Measurements from ENCODE around the gene RFXAP.

DNA sequence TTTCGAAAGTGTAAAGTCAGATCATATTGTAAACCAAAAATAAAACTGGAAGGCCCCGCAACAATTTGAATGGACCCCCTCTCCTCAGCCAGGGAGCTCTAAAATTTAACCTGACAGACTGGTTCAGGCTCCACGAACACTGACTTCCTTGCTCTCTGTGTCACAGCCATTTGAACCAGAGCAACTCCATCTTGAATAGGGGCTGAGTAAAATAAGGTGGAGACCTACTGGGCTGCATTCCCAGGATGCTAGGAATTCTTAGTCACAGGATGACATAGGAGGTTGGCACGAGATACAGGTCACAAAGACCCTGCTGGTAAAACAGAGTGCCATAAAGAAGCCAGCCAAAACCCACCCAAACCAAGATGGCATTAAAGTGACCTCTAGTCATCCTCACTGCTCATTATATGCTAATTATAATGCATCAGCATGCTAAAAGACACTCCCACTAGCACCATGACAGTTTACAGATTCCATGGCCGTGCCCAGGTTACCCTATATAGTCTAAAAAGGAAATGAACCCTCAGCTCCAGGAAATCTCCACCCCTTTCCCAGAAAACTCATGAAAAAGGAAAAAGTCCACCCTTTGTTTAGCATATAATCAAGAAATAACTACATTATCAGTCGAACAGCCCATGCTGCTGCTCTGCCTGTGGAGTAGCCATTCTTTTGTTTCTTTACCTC, 43.1 kb downstream of the RFXAP start:
- TF ChIP-seq, protein P1, sequence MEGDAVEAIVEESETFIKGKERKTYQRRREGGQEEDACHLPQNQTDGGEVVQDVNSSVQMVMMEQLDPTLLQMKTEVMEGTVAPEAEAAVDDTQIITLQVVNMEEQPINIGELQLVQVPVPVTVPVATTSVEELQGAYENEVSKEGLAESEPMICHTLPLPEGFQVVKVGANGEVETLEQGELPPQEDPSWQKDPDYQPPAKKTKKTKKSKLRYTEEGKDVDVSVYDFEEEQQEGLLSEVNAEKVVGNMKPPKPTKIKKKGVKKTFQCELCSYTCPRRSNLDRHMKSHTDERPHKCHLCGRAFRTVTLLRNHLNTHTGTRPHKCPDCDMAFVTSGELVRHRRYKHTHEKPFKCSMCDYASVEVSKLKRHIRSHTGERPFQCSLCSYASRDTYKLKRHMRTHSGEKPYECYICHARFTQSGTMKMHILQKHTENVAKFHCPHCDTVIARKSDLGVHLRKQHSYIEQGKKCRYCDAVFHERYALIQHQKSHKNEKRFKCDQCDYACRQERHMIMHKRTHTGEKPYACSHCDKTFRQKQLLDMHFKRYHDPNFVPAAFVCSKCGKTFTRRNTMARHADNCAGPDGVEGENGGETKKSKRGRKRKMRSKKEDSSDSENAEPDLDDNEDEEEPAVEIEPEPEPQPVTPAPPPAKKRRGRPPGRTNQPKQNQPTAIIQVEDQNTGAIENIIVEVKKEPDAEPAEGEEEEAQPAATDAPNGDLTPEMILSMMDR (IDR thresholded peaks at IDR 0.05; ENCODE audit: insufficient read depth, low read depth, low read length): no peak
- TF ChIP-seq EZH2 (IDR thresholded peaks at IDR 0.05; ENCODE audit: insufficient read depth, low read length): no peak
